NK-92 (cell line): ENCODE measurements around the gene HTR3E.
"Not testable (repeated sequence)": the region's sequence is repeated elsewhere in the genome, so short reads cannot be mapped to it uniquely, and the experiment has no call there.

Source experiments
- DNase-seq: peaks from one replicate; lab custom pipeline; 2025; ENCODE audit not compliant: unreplicated experiment; lab: John Stamatoyannopoulos, UW

HTR3E gene

DNA sequence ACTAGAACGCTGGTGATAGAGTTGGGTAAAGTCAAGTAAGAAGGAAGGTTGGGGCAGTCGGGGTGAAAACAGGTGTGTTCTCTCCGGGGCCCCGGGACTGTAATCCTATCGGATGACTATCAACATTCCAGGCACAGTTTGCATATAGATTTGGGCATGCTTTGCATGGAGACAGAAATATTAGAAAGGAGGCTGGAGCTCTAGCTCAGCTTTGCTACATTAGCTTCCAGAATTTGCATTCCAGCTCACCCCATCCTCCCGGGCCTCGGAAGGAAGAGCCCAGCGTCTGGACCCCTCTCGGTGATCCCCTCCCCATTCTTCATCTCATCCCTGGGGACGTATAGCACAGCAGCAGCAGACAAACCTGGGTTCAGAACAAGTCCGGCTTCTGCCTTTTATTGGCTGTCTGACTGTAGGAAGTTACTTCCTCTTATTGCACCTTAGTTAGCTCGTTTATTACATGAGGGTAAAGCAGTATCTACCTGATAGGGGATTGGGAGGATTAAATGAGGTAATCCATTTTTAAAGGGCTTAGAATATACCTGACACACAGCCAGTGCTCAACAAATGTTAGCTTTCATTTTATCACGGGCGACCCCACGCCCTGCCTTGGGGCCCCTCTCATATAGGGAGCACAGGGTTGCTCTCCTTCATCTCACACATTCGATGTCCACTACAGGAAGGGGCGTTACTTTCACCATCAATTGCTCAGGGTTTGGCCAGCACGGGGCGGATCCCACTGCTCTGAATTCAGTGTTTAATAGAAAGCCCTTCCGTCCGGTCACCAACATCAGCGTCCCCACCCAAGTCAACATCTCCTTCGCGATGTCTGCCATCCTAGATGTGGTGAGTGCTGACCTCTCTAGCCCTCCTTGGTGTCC is 3.2 kb downstream of the HTR3E start:
- no peak for DNase-seq

DNA sequence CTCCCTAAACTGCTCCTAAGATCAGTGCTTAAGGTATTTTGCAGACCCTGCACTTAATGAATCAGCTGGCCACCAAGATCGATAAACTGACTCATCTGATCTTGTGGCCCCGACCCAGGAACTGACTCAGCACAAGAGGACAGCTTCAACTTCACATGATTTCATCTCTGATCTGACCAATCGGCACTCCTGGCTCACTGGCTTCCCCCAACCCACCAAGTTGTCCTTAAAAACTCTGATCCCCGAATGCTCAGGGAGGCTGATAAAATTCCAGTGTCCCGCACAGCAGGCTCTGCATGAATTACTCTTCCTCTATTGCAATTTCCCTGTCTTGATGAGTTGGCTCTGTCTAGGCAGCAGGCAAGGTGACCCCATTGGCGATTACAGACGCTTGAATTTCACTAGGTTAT is 13.5 kb downstream of the HTR3E start:
- DNase-seq = no peak

DNA sequence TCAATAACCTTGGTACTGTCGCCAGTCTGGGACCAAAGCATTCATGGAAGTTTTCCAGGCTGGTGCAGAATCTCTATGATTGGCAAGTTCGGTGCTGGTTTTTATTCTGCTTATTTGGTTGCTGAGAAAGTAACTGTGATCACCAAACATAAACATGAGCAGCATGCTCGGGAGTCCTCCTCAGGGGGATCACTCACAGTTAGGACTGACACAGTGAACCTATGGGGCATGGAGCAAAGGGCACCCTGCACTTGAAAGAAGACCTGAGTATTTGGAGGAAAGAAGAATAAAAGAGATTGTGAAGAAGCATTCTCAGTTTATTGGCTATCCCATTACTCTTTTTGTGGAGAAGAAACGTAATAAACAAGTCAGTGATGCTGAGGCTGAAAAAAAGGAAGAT is 19.2 kb downstream of the HTR3E start:
- DNase-seq = no peak

DNA sequence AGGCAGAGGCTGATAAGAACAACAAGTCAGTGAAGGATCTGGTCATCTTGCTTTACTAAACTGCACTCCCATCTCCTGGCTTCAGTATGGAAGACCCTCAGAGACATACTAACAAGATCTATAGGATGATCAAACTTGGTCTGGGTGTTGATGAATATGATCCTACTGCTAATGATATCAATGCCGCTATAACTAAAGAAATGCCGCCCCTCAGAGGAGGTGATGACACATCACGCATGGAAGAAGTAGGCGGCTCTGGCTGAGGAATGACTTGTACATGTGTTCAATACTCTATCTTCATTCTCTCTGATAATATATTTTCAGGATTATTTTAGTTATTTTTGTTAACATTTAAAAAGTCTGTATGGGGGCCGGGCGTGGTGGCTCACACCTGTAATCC is 20.8 kb downstream of the HTR3E start:
- DNase-seq = no peak

DNA sequence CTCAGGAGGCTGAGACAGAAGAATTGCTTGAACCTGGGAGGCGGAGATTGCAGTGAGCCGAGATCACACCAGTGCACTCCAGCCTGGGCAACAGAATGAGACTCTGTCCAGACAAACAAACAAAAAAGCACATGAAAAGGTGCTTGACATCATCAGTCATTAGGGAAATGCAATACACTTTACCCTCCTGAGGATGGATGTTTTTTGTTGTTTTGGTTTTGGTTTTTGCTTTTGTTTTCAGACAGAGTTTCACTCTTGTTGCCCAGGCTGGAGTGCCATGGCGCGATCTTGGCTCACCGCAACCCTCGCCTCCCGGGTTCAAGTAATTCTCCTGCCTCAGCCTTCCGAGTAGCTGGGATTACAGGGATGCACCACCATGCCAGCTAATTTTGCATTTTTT is 24.2 kb downstream of the HTR3E start:
- not testable (repeated sequence) for DNase-seq

DNA sequence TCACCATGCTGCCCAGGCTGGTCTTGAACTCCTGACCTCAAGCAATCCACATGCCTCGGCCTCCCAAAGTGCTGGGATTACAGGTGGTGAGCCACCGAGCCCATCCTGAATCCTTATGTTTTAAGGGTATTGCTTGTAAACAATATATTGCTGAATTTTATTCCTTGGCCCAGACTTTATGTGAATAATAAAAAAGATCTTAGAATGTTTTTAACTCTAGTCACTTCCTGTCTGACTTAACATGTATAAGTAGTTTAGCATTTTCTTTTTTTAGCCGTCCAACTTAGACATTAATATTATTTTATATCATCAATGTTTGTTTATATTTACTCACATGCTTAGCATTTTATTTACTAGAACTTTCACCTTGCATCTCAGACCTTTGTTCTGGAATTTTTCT is 29.1 kb downstream of the HTR3E start:
- DNase-seq = no peak

DNA sequence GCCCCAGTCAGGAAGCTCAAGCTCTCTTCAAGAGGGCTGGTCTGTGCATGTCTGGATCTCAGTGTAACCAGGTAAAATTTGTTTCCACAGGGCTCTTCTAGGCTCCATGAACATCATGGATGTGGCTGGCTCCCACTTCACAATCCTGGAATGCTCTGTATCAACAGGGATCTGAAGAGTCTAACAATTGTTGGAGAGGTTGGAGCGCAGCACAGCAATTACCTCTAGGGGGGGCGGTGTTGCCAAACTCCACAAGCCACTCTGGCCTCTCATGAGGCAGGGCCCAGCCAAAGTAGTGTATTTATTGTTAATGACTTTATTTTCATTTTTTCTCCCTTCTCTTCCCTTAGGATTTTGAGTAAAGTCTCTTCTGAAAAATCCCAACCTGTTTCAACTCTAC is 32.1 kb downstream of the HTR3E start:
- DNase-seq = no peak

DNA sequence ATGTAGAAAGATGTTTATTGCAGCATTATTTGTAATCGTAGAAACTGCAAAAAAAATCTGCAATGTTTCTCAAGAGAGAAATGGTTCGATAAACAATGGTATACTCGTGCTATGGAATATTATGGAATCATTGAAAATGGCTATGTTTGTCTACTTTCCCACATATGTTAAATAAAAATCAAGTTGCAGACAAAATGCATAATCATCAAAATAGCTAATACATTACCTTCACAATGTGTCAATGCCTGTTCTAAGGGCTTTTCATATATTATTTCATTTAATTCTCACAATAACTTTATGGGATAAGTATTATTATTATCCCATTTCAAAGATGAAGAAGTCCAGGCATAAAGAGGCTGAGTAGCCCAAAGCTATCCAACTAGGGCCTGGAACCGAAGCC is 36.1 kb downstream of the HTR3E start:
- DNase-seq = no peak

DNA sequence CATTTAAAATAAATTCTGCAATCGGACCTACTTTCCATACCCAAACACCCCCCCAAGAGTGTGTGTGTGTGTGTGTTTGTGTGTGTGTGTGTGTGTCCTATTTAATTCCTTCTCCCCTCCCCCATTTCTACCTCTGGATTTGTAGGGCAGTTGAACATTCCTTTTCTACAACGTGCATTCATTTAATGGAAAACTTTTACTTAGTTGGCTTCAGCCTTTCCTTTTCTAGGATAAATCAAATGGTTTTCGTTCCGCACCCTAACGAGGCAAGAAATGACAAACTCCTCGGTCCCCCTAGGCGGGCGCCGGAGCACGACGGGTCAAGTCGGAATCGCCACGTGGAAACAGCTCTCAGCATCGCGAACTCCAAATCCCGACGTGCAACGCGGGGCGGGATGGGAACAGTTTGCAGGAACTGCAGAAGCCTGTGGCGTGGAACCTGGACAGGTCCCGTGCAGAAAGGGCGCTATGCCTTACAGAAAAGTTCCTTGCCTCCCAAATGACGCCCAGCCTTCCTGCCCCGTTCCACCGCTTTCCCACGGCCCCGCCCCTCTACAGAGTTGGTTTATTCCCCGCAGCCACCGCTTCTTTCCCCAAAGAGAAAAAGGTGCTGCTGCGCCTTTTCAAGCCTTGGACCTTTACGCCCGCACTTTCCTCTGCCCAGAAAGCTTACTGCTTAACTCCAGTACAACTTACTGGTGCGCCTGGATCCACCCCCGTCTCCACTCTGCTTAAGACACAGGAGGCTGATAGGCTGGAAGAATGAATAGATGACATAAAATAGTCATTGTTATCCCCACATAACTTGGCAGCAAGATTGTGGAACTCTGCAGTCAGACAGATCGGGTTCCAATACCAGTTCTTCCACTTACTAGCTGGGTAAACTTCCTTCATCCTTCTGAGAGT is 37.2 kb downstream of the HTR3E start:
- no peak for DNase-seq

DNA sequence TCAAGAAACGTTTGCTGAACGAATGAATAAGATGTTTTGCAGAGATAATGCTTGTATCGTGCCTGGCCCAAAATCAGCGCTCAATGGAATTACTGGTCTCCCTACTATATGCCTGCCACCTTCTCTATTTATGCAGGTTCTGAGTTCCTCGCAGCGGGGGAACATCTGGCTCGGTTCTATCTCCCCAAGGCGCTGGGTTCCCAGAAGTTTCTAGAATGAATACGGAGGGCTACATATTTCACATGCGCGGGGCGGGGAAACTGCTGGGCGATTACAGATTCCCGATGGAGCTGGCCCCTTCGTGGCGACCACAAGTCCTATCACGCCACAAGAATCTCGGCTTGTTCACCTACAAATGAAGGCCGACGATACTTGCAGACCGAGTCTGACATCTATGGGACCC is 37.9 kb downstream of the HTR3E start:
- no peak for DNase-seq

DNA sequence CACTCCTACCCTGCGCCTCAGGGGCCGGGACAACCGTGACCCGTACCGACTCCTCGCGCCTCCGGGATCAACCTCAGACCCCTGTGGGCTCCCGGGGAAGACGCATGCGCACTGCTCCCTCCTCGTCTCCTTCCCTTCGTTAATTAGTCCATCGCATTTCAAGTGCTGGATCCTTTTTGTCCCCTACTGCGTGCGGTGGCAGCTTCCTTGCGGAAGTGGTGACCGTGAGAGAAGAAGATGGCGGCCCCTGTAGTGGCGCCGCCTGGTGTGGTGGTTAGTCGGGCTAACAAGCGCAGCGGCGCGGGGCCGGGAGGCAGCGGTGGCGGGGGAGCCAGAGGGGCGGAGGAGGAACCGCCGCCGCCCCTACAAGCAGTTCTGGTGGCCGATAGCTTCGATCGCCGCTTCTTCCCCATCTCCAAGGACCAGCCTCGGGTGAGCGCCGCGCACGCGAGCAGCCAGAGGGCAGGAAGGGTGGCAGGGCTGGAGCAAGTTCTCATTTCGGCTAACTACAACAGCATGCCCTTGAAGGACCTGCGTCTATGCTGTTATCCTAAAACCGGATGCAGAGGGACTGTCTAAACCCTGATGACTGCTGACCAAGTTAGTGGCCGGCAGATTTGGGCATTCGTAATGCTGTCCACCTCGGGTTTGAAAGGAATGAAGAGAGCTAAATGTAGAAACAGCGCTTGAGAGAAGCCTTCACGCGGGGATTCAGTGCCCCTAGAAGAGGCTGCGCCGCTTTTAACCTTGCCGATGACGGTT is 38.5 kb downstream of the HTR3E start, which contains the start of gene EIF2B5:
Gene EIF2B5, plus strand, starts transcription at position 210 of the 762 bp plus-strand sequence. Its CDS starts 28 bp downstream, at position 238.
- DNase-seq = peak; percentile 29

DNA sequence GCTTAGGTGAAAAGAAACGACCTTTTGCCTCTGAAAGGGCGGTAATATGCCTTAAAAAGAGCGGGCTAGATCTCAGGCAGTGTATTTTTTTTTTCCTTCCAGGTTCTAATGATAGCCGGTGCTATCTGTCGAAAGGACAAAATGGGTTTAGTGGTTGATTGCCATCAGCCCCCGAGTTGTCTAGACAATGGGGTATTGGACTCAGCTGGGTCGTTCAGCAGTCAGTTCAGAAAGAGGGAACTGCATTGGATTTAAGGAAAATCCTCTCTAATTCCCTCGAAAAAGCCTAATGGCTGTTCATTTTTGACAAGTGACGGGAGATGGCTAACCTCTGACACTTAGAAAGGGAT is 39.0 kb downstream of the HTR3E start:
- no peak for DNase-seq

DNA sequence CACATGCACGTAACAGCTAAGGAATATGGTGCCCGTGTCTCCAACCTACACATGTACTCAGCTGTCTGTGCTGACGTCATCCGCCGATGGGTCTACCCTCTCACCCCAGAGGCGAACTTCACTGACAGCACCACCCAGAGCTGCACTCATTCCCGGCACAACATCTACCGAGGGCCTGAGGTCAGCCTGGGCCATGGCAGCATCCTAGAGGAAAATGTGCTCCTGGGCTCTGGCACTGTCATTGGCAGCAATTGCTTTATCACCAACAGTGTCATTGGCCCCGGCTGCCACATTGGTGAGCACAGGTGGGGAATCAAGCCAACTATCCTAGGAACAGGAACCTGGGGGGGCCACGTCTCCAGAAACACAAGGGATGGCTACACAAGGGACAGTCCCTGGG is 43.6 kb downstream of the HTR3E start:
- DNase-seq = no peak

DNA sequence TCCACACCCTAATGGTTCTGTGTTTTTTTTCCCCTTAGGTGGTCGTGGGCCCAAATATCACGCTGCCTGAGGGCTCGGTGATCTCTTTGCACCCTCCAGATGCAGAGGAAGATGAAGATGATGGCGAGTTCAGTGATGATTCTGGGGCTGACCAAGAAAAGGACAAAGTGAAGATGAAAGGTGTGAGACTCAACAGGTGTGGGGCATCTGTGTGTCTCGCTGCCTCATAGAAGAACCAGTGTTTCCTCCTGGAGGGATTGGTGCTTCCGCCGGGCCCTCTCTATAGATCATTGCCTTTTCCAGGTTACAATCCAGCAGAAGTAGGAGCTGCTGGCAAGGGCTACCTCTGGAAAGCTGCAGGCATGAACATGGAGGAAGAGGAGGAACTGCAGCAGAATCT is 45.3 kb downstream of the HTR3E start:
- DNase-seq = no peak

DNA sequence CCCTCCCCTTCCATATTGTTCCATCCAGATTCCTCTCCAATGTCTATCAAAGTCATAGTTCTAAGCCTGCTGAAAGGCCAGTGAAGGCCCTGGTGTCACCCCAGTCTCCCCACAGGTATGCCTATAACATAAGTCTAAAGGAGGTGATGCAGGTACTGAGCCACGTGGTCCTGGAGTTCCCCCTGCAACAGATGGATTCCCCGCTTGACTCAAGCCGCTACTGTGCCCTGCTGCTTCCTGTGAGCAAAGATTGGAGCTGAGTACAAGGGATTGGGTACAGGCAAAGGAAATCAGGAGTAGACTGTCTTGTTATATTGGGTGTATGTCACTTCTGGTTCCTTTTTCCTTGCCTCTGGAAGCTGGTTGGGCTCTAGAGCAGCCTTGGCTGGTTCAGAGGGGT is 46.5 kb downstream of the HTR3E start:
- DNase-seq = no peak

DNA sequence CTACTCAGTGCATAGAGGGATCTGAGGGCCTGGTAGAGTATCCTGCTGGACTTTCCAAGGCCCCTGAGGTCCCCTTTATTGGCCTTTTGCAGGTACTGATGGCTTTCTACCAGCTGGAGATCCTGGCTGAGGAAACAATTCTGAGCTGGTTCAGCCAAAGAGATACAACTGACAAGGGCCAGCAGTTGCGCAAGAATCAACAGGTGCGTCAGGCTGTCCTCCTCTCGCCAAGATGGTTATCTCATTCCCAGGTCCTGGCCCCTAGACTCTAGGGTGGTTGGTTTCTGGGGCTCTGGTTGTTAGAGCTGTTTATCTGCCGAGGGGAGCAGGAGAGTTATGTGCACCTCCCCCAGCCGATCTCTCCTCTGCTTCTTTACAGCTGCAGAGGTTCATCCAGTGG is 47.6 kb downstream of the HTR3E start:
- no peak for DNase-seq

DNA sequence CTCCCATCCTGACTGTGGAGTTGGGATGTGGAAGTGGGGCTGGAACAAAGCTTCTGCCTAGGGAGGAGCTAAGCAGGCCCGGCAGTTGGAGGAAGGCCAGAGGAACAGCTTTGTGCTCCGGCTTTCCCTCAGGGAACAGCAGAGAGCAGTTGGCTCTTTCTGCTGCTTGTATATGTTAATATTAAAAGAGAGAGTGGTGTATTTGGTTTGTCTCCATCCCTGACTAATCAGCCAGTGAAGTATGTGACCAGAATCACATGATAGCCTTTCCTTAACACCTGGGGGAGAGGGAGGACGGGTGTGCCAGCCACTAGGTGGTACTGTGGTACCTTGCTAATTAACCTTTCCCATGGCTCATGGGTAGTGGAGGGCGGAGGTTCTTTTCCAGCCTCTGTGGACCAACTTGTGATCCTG is 48.3 kb downstream of the HTR3E start:
- no peak for DNase-seq

DNA sequence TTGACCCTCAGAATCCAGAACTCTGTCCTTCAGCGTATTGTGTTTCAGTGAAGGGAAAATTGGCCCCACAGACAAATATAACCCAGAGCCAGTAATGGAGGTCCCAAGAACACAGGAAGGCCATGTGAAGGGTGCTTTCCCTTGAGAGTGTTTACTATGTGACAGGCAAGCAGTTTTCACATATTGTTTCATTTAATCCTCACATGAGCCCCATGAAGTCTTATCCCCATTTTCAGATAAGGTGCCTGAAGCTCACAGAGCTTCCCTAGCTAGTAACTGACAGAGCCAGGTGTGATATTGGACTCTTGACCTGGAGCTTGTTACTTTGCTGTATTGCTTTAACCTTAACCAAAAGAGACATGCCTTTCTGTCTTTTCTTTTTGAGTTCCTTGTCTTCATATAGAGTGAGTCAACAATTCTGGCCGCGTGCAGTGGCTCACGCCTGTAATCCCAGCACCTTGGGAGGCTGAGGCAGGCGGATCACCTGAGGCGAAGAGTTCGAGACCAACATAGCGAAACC is 48.9 kb downstream of the HTR3E start:
- no peak for DNase-seq

DNA sequence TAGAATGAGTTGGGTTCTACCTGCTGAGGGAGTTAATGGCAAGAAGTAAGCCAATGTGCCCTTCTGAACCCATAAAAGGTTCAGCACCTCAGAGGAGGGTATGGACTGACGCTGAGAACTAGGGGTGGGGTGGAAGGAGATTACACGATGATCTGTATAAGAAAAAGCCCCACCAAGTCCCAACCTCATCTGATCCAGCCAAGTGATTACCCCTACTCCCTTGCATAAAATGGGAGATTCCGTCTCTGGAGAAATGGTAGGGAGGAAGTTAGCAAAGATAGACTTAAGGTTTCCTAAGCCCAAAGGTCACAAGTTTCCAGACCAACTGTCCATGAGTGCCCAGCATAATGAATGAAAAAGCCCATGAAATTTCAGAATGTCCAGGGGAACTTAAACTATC is 51.2 kb downstream of the HTR3E start:
- DNase-seq = no peak

DNA sequence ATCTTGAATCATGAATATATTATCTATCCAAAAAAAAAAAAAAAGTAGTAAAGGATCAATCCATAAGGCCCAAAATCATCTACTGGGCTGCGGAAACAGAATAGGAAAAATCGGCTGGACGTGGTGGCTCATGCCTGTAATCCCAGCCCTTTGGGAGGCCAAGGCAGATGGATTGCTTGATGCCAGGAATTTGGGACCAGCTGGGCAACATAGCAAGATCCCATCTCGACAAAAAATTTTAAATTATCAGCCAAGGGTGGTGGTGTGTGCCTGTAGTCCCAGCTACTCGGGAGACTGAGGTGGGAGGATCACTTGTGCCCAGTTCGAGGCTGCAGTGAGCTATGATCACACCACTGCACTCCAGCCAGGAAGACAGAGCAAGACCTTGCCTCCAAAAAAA is 52.3 kb downstream of the HTR3E start:
- no peak for DNase-seq

DNA sequence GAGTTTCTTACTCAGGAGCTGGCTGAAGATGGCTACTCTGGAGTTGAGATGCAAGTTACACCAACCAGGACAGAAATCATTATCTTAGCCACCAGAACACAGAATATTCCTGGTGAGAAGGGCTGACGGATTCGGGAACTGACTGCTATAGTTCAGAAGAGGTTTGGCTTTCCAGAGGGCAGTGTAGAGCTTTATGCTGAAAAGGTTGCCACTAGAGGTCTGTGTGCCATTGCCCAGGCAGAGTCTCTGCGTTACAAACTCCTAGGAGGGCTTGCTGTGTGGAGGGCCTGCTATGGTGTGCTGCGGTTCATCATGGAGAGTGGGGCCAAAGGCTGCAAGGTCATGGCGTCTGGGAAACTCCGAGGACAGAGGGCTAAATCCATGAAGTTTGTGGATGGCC is 52.9 kb downstream of the HTR3E start:
- not testable (repeated sequence) for DNase-seq
